ENCODE results near the gene CTNNA2. TPM values are rescaled to one million over a fixed set of nuclear protein-coding genes. Genes with fewer than 3 reads are reported as not detected.

Gene CTNNA2
- total RNA-seq, 1 experiment from 2014 or later, result 5.5 TPM

- no peak overlapping the region for H3T11ph ChIP-seq (ENCODE audit: low read length)
- no peaks in the 10 kb centered on the region for H3K27me3 Mint-ChIP-seq (ENCODE audit: low read depth)
- H3K9me3 ChIP-seq (ENCODE audit: control insufficient read depth, low read depth, low read length), result no peaks in the 10 kb centered on the region
- no peak overlapping the region for H2BK20ac ChIP-seq (ENCODE audit: low read depth, low read length, poor library complexity, severe bottlenecking)
- no peak overlapping the region for H3K14ac ChIP-seq (ENCODE audit: insufficient read depth, low read length)
- H3K4me2 ChIP-seq (ENCODE audit: insufficient read depth, insufficient read length, low read length), result no peak overlapping the region
- no peak overlapping the region for H3K18ac ChIP-seq (ENCODE audit: insufficient read length, low read depth, low read length)
- no peaks in the 10 kb centered on the region; a peak in 1 of 7 replicates for H3K36me3 Mint-ChIP-seq (ENCODE audit: insufficient read depth in 1 of 3, low read depth in 3 of 3)
- no peak overlapping the region for H2BK12ac ChIP-seq (ENCODE audit: insufficient read length, low read depth, low read length)
- no peak overlapping the region for H4K5ac ChIP-seq (ENCODE audit: insufficient read length, low read depth, low read length)
- no peak overlapping the region for H2BK5ac ChIP-seq (ENCODE audit: insufficient read length, low read length)
- no peak overlapping the region for H3K27ac ChIP-seq (ENCODE audit: insufficient read length, low read depth, low read length)
- no peaks in the 10 kb centered on the region for H3K79me1 ChIP-seq (ENCODE audit: insufficient read depth, low read depth, low read length, poor library complexity, severe bottlenecking)
- H3K23ac ChIP-seq (ENCODE audit: insufficient read length, low read depth, low read length), result no peak overlapping the region
- H4K91ac ChIP-seq (ENCODE audit: insufficient read length, low read depth, low read length), result no peak overlapping the region
- no peak overlapping the region for H3K4ac ChIP-seq (ENCODE audit: low read depth, low read length)
- DNase-seq, result no peak
- no peaks in the 10 kb centered on the region for H3K27me3 ChIP-seq (ENCODE audit: insufficient read depth, low read length)
- H2BK120ac ChIP-seq (ENCODE audit: low read depth, low read length, poor library complexity, severe bottlenecking), result no peak overlapping the region
- no peak overlapping the region for H3K9ac ChIP-seq (ENCODE audit: extremely low read depth, insufficient read length, low read length)
- H2AK5ac ChIP-seq (ENCODE audit: insufficient read length, low read length), result no peak overlapping the region
- H2AFZ ChIP-seq (ENCODE audit: low read length), result no peak overlapping the region
- H3K4me1 Mint-ChIP-seq, result peaks cover 0 to 4% of the 10 kb centered on the region in 2 experiments; a peak in 1 of 4 replicates
- no peaks in the 10 kb centered on the region for H4K20me1 ChIP-seq (ENCODE audit: control insufficient read depth, insufficient read depth, insufficient read length)
- no peak overlapping the region; a peak in 1 of 7 replicates for H3K27ac Mint-ChIP-seq
- no peak overlapping the region for H2BK15ac ChIP-seq (ENCODE audit: low read depth, low read length)
- H3K79me2 ChIP-seq (ENCODE audit: insufficient read depth, low read length), result no peaks in the 10 kb centered on the region
- H3K56ac ChIP-seq (ENCODE audit: insufficient read length, low read depth, low read length), result no peak overlapping the region
- H4K8ac ChIP-seq (replicated peaks; ENCODE audit: insufficient read length, low read depth, low read length), result no peak overlapping the region
- no peak for TF ChIP-seq CTCF (conservative IDR thresholded peaks at IDR 0.05)
- no peaks in the 10 kb centered on the region for H3K23me2 ChIP-seq (ENCODE audit: insufficient read length, low read depth, low read length, poor library complexity, severe bottlenecking)
- no peak overlapping the region for H3K4me3 Mint-ChIP-seq
- H3K9me3 Mint-ChIP-seq, result no peaks in the 10 kb centered on the region; a peak in 1 of 5 replicates
- H3K4me1 ChIP-seq (ENCODE audit: insufficient read depth, low read length), result no peaks in the 10 kb centered on the region; the same call in 1 of the 2 replicates
These were observed 515.7 kb downstream of the CTNNA2 start for GRCh38 chr2:80028584-80028983.

All from H9 (cell line).